SK-N-SH treated with all-trans-retinoic acid at 6 μM for 48 hours (cell line): ENCODE measurements around the gene DIAPH3.

Experiments used
- ARNTL ChIP-seq: fragments of 450-650 bp; formaldehyde crosslinking; IDR thresholded peaks from 2 replicates; pipeline ENCODE4 v1.5.0; 2020; ENCODE audit warnings: low read depth, mild to moderate bottlenecking, moderate library complexity, borderline replicate concordance
- CREB5 ChIP-seq: fragments of 250-450 bp; sonication (Bioruptor Pico); IDR thresholded peaks from 2 replicates; pipeline ENCODE4 v1.5.1; 2020; ENCODE audit warnings: low read depth, mild to moderate bottlenecking, moderate library complexity
- ESRRG ChIP-seq: fragments of 250-450 bp; sonication (Bioruptor Pico); IDR thresholded peaks from 2 replicates; pipeline ENCODE4 v1.6.1; 2021; ENCODE audit warnings: mild to moderate bottlenecking
- GLIS3 ChIP-seq: fragments of 250-450 bp; sonication (Bioruptor Pico); IDR thresholded peaks from 2 replicates; pipeline ENCODE4 v1.5.0; 2020; ENCODE audit warnings: mild to moderate bottlenecking, moderate library complexity
- ISL1 ChIP-seq: fragments of 250-450 bp; sonication (Bioruptor Pico); IDR thresholded peaks from 2 replicates; pipeline ENCODE4 v2.1.2; 2022; ENCODE audit warnings: mild to moderate bottlenecking, moderate library complexity
- OSR1 ChIP-seq: fragments of 250-450 bp; sonication (Bioruptor Pico); IDR thresholded peaks from 2 replicates; pipeline ENCODE4 v1.8.0; 2022; ENCODE audit warnings: moderate library complexity, mild to moderate bottlenecking, inconsistent platforms
- PPARA ChIP-seq: fragments of 250-450 bp; sonication (Bioruptor Pico); IDR thresholded peaks from 2 replicates; pipeline ENCODE4 v1.5.0; 2020; ENCODE audit warnings: mild to moderate bottlenecking, borderline replicate concordance
- ZC3H10 ChIP-seq: fragments of 250-450 bp; sonication (Bioruptor Pico); IDR thresholded peaks from 2 replicates; pipeline ENCODE4 v1.5.1; 2021; ENCODE audit warnings: mild to moderate bottlenecking, moderate library complexity
- ZFP3 ChIP-seq: fragments of 250-450 bp; sonication (Bioruptor Pico); IDR thresholded peaks from 2 replicates; pipeline ENCODE4 v1.5.0; 2020; ENCODE audit warnings: mild to moderate bottlenecking, moderate library complexity
- ZFP30 ChIP-seq: fragments of 450-650 bp; formaldehyde crosslinking; IDR thresholded peaks from 2 replicates; pipeline ENCODE4 v1.5.0; 2022; ENCODE audit warnings: mild to moderate bottlenecking, moderate library complexity
- ZNF565 ChIP-seq: fragments of 450-650 bp; formaldehyde crosslinking; conservative IDR thresholded peaks from 2 replicates; pipeline ENCODE4 v1.5.0; 2020; ENCODE audit warnings: low read depth, mild to moderate bottlenecking, moderate library complexity
- ZNF8 ChIP-seq: fragments of 450-650 bp; formaldehyde crosslinking; IDR thresholded peaks from 2 replicates; pipeline ENCODE4 v1.5.0; 2020; ENCODE audit warnings: mild to moderate bottlenecking, moderate library complexity

- TF ChIP-seq ZC3H10: no peak
- TF ChIP-seq GLIS3 (CRISPR knock-in tag): no peak
- no peak for TF ChIP-seq ISL1 (CRISPR knock-in tag)
- TF ChIP-seq ESRRG (CRISPR knock-in tag): no peak
- TF ChIP-seq ZFP3 (CRISPR knock-in tag): no peak
- TF ChIP-seq ARNTL (CRISPR knock-in tag): no peak
- no peak for TF ChIP-seq ZNF8 (CRISPR knock-in tag)
- no peak for TF ChIP-seq CREB5
- TF ChIP-seq ZNF565: no peak
- no peak for TF ChIP-seq OSR1 (CRISPR knock-in tag)
- TF ChIP-seq PPARA: no peak
- no peak for TF ChIP-seq ZFP30 (CRISPR knock-in tag)
Observed at GRCh38 chr13:59748046-59748445, 415.7 kb downstream of the DIAPH3 start.
